Stimulated activated CD4-positive, alpha-beta T cell treated with anti-CD3 and anti-CD28 coated beads, Interleukin-12 subunit alpha, Interleukin-12 subunit beta, amount 100 ng/mL, for 4 hours (primary cell): ENCODE measurements around the gene MAPKAP1.
"Not testable (repeated sequence)": the region's sequence is repeated elsewhere in the genome, so short reads cannot be mapped to it uniquely, and the experiment has no call there.

Experiments
- DNase-seq: peaks from one replicate; pipeline ENCODE4 v3.0.0-alpha.2; 2020

MAPKAP1 gene

DNA sequence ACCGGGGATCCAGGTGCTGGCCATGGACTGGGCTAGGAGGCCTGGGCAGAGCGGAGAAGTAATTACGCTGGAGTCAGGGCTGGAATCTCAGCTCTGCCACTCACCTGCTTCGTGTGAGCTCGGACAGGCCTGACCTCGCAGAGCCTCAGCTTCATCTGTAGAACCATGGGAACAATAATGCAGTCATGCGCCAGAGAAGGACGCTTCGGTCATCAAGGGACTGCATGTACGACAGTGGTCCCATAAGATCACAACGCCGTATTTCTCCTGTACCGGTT is 300.3 kb downstream of the MAPKAP1 start:
- DNase-seq = no peak

GRCh38 chr9:125405938-125406809 is 300.8 kb downstream of the MAPKAP1 start:
- DNase-seq = no peak

DNA sequence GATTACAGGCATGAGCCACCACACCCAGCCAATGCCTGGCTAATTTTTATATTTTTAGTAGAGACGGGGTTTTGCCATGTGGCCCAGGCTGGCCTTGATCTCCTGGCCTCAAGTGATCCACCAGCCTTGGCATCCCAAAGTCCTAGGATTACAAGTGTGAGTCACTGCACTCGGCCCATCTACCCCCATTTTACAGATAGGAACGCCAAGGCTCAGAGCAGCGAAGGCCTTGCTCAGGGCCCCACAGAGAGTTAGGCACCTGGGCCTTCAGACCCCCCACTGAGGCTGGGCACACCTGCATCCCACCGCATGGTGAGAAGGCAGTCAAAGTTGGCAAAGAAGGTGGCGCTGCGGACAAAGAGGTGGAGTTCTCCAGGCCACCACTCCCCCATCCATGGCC is 302.3 kb downstream of the MAPKAP1 start:
- DNase-seq = no peak

GRCh38 chr9:125400725-125401716 is 306.0 kb downstream of the MAPKAP1 start:
- no peak for DNase-seq

- not testable (repeated sequence) for DNase-seq
These were observed 306.8 kb downstream of the MAPKAP1 start for GRCh38 chr9:125400232-125400631.

- no peak for DNase-seq
These were observed 307.3 kb downstream of the MAPKAP1 start for GRCh38 chr9:125399666-125400065.

DNA sequence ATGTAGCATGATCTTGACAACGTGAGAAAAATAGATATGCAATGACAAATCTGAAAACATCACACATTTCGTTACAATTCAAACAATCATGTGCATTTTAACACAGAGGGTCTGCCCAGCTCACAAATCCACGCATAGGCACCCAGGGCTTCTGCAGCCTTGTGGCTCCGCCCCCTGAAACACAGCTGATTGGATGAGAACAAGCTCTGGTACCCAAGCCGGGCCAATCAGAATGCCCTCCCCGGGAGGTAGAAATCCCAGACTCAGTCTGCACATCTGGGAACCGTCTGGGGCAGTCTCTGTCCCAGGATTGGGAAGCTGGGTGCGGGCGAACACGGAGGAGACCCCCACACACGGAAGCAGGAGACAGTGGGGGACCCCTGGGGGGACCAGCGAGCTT is 307.8 kb downstream of the MAPKAP1 start:
- no peak for DNase-seq

DNA sequence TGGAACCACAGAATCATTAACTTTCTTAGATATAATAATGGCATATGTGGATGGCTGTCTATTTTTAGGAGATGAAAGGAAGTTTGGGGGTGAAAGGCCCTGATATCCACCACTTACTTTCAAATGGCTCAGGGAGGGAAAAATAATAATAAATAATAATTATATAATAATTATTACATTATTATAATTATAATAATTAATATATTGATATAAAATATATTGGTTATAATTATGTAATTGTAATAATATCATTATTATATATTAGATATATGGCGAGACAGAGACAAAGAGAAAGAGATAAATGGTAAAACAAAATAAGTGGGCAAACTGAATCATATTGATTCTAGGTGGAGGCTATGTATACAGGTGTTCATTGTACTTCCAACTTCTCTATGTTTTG is 308.8 kb downstream of the MAPKAP1 start:
- DNase-seq = no peak

DNA sequence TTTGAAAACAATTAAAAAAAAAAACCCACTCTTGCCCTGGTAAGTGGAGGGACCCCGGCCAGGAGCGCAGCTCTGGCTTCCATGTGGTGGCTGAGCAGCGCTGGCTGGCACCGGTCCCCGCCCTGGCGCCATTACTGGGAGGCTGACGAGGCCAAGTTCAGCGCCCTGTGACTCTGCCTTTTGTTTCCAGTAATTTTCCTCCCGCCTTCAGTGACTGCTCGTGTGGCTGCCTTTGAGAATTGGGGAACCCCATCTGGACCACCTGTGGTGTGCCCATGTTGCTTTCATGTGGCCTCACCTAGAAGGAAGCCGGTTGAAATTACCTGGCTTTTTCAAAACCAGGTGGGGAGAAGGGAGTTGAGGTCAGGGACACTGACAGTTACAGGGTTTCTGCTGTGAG is 309.3 kb downstream of the MAPKAP1 start:
- no peak for DNase-seq

- DNase-seq = no peak
These were observed 310.2 kb downstream of the MAPKAP1 start for GRCh38 chr9:125396799-125397198.

GRCh38 chr9:125393426-125393825 is 313.6 kb downstream of the MAPKAP1 start:
- no peak for DNase-seq

DNA sequence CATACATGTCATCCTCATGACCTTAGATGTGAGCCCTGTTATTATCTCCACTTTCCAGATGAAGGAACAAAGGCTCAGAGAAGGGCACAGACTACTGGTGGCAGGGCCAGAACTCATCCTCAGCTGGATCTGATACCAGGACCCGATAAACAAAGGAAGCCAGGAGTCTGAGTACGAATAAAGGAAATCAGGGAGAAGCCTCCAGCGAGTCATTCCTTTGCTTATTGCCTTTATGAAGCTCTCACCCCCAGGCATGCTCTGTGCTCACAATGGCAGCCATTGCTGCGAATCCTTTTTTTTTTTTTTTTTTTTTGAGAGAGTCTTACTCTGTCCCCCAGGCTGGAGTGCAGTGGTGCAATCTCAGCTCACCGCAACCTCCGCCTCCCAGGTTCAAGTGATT is 315.3 kb downstream of the MAPKAP1 start:
- no peak for DNase-seq

DNA sequence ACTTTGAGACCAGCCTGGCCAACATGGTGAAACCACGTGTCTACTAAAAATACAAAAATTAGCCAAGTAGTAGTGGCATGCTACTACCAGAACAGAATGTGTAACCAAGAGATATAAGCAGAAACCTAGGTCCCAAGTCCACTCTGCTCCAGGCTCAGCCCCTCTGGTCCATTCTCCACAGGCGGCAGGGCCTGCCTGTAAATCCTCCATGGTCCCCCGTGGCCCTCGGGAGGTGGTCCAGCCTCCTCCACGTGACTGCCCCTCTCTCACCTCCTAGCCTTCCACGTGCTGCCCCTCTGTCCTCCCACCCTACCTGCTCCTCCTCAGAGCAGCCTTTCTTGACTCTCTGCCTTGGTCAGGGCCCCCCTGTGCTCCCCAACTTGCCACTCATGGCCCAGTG is 318.0 kb downstream of the MAPKAP1 start:
- no peak for DNase-seq

- no peak for DNase-seq
These were observed 319.0 kb downstream of the MAPKAP1 start for GRCh38 chr9:125387861-125388524.
